ENCODE measurements around the gene PROZ.

Gene PROZ

DNA sequence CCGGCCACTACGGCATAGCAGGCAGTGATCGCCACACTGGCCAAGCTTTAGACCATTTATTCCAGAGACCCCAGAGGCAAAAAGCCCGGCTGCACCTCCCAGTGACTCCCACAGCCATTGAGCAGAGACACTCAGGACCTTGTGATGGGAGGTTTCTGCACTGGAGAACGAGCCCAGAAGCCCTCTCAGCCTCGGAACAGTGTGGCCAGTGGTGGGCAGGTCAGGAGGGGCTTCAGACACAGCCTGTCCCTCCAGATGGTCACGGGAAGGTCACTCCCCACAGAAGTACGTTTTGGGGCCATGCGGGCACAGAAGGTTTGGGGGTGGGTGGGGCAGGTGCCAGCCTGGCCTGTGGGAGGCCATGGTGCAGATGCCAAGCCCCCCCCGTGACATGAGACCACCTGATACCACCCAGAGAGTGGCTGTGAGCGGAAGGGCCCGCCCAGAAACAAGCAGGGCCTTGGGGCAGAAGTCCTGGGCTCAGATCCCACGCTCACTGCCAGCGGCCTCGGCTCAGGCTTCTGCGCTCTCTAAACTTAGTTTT lies 36.4 kb upstream of the PROZ start:
- no peak overlapping the region for H3K4me3 ChIP-seq (ENCODE audit: low read depth, low read length)
- TF ChIP-seq CTCF (IDR thresholded peaks at IDR 0.05; ENCODE audit: borderline replicate concordance, insufficient read depth, low read depth, low read length): no peak

GRCh38 chr13:113122550-113123225 lies 35.8 kb upstream of the PROZ start, which contains the start of gene F10:
Gene F10 (plus strand): TSS chr13:113122799. CDS start chr13:113122856, 57 bp downstream.
- H3K4me3 ChIP-seq (ENCODE audit: low read depth, low read length): no peak within 1 kb of the TSS
- no peak for TF ChIP-seq CTCF (IDR thresholded peaks at IDR 0.05; ENCODE audit: borderline replicate concordance, insufficient read depth, low read depth, low read length)

DNA sequence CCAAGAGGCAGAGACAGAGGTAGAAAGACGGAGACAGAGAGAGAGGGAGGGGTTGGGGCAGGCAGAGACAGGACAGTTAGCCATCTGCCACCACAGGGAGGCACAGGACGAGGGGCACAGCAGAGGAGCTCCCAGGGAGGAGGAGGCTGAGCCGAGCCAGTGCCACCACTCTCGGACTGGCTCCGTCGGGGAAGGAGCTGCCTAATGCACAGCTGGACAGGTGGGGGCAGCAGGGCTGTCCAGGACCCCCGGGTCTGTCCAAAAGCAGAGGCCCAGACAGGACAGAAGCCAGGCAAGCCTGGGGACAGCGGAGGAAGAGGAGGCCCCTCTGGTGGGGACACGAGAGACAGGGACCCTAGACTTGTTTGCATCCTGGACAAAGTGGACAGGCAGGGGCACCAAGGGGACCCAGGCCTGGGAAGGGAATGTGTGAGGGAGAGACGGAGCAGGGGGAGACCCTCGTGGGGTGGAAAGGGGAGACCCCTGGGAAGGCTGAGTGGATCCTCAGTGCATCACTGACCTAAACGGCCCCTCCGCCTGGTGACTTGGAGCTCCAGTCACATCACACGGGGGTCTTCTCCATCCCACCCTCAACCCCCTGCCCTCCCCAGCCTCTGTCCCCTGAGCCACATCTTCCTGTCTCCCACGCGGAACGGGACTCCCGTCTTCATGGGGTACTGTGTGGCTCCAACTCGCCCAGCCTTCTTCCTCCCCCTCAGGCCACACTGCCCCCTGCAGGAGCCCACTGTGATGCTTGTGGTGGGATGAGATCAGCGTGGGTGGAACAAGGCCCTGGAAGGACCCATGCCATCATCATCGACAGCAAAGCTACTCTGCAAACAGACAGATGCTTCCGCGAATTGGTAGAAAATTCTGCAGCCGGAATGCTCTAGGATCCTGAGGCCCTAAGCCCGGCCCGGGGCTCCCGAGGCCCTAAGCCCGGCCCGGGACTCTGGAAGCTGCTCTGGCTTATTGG lies 34.9 kb upstream of the PROZ start:
- no peak overlapping the region for H3K4me3 ChIP-seq (ENCODE audit: low read depth, low read length)
- TF ChIP-seq CTCF (IDR thresholded peaks at IDR 0.05; ENCODE audit: borderline replicate concordance, insufficient read depth, low read depth, low read length): peak; percentile 32; the same call in 1 of the 2 replicates

GRCh38 chr13:113124211-113124970 lies 34.1 kb upstream of the PROZ start:
- H3K4me3 ChIP-seq (ENCODE audit: low read depth, low read length): no peak overlapping the region
- no peak for TF ChIP-seq CTCF (IDR thresholded peaks at IDR 0.05; ENCODE audit: borderline replicate concordance, insufficient read depth, low read depth, low read length)

DNA sequence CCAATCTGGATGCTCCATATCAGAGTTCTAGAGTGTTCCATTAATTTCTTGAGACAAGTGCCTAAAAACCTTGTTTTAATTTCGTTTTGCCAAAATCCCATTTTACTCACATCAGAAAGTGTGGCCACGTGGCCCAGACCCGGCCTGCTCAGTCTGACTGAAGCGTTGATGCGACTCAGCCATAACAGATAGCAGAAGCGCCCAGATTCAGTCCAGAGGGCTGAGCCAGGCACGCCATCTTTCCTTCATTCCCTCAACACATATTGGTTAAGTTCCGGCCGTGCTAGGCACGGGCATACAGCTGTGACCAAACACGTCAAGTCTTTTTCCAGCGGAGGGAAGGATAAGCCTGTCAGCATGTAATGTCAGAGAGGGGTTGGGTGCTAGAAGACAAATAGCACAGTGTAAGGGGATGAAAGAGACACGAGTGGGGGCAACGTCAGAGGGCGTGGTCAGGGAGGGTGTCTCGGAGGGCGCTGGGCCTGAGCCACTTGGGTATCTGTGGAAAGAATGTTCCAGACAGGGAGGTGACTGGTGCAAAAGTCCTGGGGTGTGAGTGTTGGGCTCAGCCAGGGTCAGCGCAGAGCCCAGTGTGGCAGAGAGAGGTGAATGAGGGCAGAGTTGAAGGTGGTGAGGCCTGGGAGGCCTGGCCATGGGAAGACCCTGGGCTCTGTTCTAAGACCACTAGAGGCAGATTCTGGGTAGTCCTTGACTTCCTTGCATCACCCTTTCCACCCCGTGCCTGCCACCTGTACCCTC lies 32.8 kb upstream of the PROZ start:
- no peak overlapping the region for H3K4me3 ChIP-seq (ENCODE audit: low read depth, low read length)
- TF ChIP-seq CTCF (IDR thresholded peaks at IDR 0.05; ENCODE audit: borderline replicate concordance, insufficient read depth, low read depth, low read length): no peak

Data from GM12875 (cell line).